Heart left ventricle (tissue), 16 donors: ENCODE measurements around the gene DGKZ. TPM values are rescaled to one million over a fixed set of nuclear protein-coding genes. Genes with fewer than 3 reads are reported as not detected.

Experiments used
- ATAC-seq, 4 donors: fragments of 200-7000 bp; cut with Tn5 transposase; one replicate each; pipeline ENCODE4 v1.9.1; 2020 to 2022; ENCODE audit warnings: moderate library complexity in 4 of 4, mild to moderate bottlenecking in 3 of 4, moderate number of reproducible peaks in 1 of 4
- DNase-seq, 5 donors: peaks; one replicate each; pipeline ENCODE4 v3.0.0-alpha.2; 2020
- H3K27ac ChIP-seq, 12 donors: fragments of 200-600 bp; sonication (generic) in 4 of 12; one replicate each; pipeline versions ENCODE4 v1.5.0 to v1.8.0; 2016 to 2022; ENCODE audit warnings: mild to moderate bottlenecking in 2 of 12
- H3K27me3 ChIP-seq, 9 donors: fragments of 200-600 bp; sonication (generic) in 2 of 9; one replicate each; pipeline versions ENCODE4 v1.5.1 to v1.8.0; 2016 to 2022; ENCODE audit warnings: mild to moderate bottlenecking in 3 of 9
- H3K36me3 ChIP-seq, 9 donors: fragments of 200-600 bp; sonication (generic) in 2 of 9; one replicate each; pipeline versions ENCODE4 v1.5.0 to v1.8.0; 2018 to 2022; ENCODE audit warnings: mild to moderate bottlenecking in 2 of 9
- H3K4me1 ChIP-seq, 12 donors: fragments of 200-600 bp; sonication (generic) in 4 of 12; one replicate each; pipeline versions ENCODE4 v1.5.0 to v1.8.0; 2016 to 2022; ENCODE audit warnings: mild to moderate bottlenecking in 3 of 12
- H3K4me3 ChIP-seq, 12 donors: fragments of 200-600 bp; sonication (generic) in 4 of 12; one replicate each; pipeline versions ENCODE4 v1.5.0 to v1.8.0; 2017 to 2022; ENCODE audit warnings: mild to moderate bottlenecking in 9 of 12, moderate library complexity in 4 of 12
- H3K9me3 ChIP-seq, 12 donors: fragments of 200-600 bp; sonication (generic) in 4 of 12; one replicate each; pipeline versions ENCODE4 v1.5.0 to v1.8.0; 2016 to 2022; ENCODE audit warnings: mild to moderate bottlenecking in 1 of 12
- CTCF ChIP-seq, 12 donors: fragments of 200-600 bp; sonication (generic) in 4 of 12; IDR thresholded peaks; one replicate each; pipeline versions ENCODE4 v1.5.0 to v1.8.0; 2018 to 2022; ENCODE audit warnings: antibody characterized with exemption in 12 of 12, mild to moderate bottlenecking in 5 of 12
- POLR2A ChIP-seq, 2 donors: fragments of 450-650 bp; IDR thresholded peaks; one replicate each; pipeline ENCODE4 v1.6.1; 2017; ENCODE audit warnings: antibody characterized with exemption in 2 of 2, mild to moderate bottlenecking in 2 of 2, moderate library complexity in 2 of 2
- WGBS, 4 donors: extraction: QIAGEN DNeasy Blood & Tissue Kit in 2 of 4; methylation state at CpG; one replicate each; pipeline versions ENCODE4 v1.1.5 to v1.1.7; 2013 to 2018; 5-methylcytosine and 5-hydroxymethylcytosine counted together
- intact Hi-C, 10 donors: fragments of 100-400 bp; cut with DNase I; formaldehyde crosslinking; loops; one replicate each; pipeline versions ENCODE4 v1.11.1 to v1.14.2; 2022
- polyA plus RNA-seq, 2 donors: library from polyadenylated mRNA; stranded (reverse); fragments of 200-250 nt; gene quantifications; one replicate each; pipeline ENCODE4 v1.2.3, GENCODE V29; 2013
- total RNA-seq, 9 donors: library from RNA; depleted of rRNA in 2 of 9; stranded (reverse); fragments of >200 nt in 2 of 9; fragmentation: NEBNext Ultra II Directional in 3 of 9; extraction: Animal tissue kit (Norgen Biotek cat#: 25700) in 3 of 9; gene quantifications; one replicate each; pipeline versions ENCODE4 v1.1.0 to v1.2.4, GENCODE V29; 2016 to 2023
- donor health status: ischemic (EF 13 %, LVEDD 7.1; RV severe dilation, severe dysfunction).
- donor health status: healthy with polysubstance abuse.
- donor health status: DM: no; HTN: yes; CAD: no.
- donor health status: DM: no; HTN: no; CAD: no.
- donor health status: ischemic (EF 25% LVEDD 6.9; RV normal size, moderate dysfunction).
- donor health status: ischemic (EF 25% LVEDD 5.7; RV mildly dilated, moderate dysfunction).
- donor health status: healthy.
- donor health status: DM: yes; HTN: yes; CAD: no.
- donor health status: ischemic (EF 35%, LVEDD 5.7; RV mildly dilated, moderate dysfunction).
- donor health status: nonischemic (EF 11% LVEDD 7.7; RV severe dilation, severe dysfunction).
- donor health status: DM: yes; HTN: yes; CAD: no.
- donor health status: PGD.
- donor health status: ischemic (EF 29% LVEDD 5.4; RV normal size, mild dysfunction).
- donor health status: nonischemic (EF 23%, LVEDD 6.1; RV moderate dilation, normal function).

Gene DGKZ
- total and polyA plus RNA-seq, 11 donors, result 41.7 to 114 (median 59.5) TPM

GRCh38 chr11:46360878-46361277, 13.6 kb downstream of the DGKZ start:
- peaks cover 15 to 80% (median 51%) of the 10 kb centered on the region in 12 donors for H3K4me1 ChIP-seq
- no peak for ATAC-seq
- 39 to 50% (median 43%) methylated on average over 7 of the region's 7 CpGs for WGBS, 4 donors
- no peaks in the 10 kb centered on the region for H3K9me3 ChIP-seq
- H3K27ac ChIP-seq, result peak overlapping the region; percentile 74 to 97 (median 94)
- intact Hi-C loops, result no loop called here
- no peak for DNase-seq
- H3K36me3 ChIP-seq, result peaks cover 0 to 32% (median 0%) of the 10 kb centered on the region in 9 donors
- peak overlapping the region in 11 of 12 donors; percentile 34 to 65 (median 55) for H3K4me3 ChIP-seq
- H3K27me3 ChIP-seq, result no peaks in the 10 kb centered on the region
- no peak for TF ChIP-seq POLR2A (IDR thresholded peaks at IDR 0.05)
- no peak for TF ChIP-seq CTCF (IDR thresholded peaks at IDR 0.05)

GRCh38 chr11:46361283-46362155, 14.3 kb downstream of the DGKZ start:
- 3 to 8% (median 6%) methylated on average over 24 to 26 of the region's 26 CpGs for WGBS, 4 donors

GRCh38 chr11:46362156-46363030, 15.1 kb downstream of the DGKZ start:
- Histone ChIP-seq H3K4me1 (peaks cover 15 to 73% (median 56%) of the 10 kb centered on the region in 12 donors), H3K36me3 (peaks cover 0 to 30% (median 0%) of the 10 kb centered on the region in 9 donors), H3K9me3 (no peaks in the 10 kb centered on the region), H3K27me3 (no peaks in the 10 kb centered on the region), H3K4me3 (peak overlapping the region; percentile 15 to 65 (median 55)), H3K27ac (peak overlapping the region; percentile 74 to 97 (median 94))
- TF ChIP-seq CTCF (IDR thresholded peaks at IDR 0.05), result no peak
- TF ChIP-seq POLR2A (IDR thresholded peaks at IDR 0.05), result no peak
- intact Hi-C loops, result no loop called here
- peak in 1 of 5 donors; percentile 49 for DNase-seq
- peak in 3 of 4 donors; percentile 1 for ATAC-seq
- WGBS, 4 donors, result 50 to 63% (median 59%) methylated on average over 16 to 20 of the region's 20 CpGs

More at GRCh38 chr11:46361283-46362155, 14.3 kb downstream of the DGKZ start:
- H3K27me3 ChIP-seq, result no peaks in the 10 kb centered on the region
- intact Hi-C loops, result no loop called here
- peak; percentile 82 to 86 (median 85) for DNase-seq
- peak; percentile 65 to 84 (median 75) for ATAC-seq
- TF ChIP-seq CTCF (IDR thresholded peaks at IDR 0.05) (no peak), POLR2A (IDR thresholded peaks at IDR 0.05) (peak; percentile 29 to 60)
- peaks cover 0 to 30% (median under 1%) of the 10 kb centered on the region in 9 donors for H3K36me3 ChIP-seq
- no peaks in the 10 kb centered on the region for H3K9me3 ChIP-seq
- peak overlapping the region; percentile 15 to 65 (median 55) for H3K4me3 ChIP-seq
- H3K4me1 ChIP-seq, result peaks cover 15 to 75% (median 53%) of the 10 kb centered on the region in 12 donors
- H3K27ac ChIP-seq, result peak overlapping the region; percentile 74 to 97 (median 94)
